Inflammatory macrophage treated with lipopolysaccharide for 1 hour (primary cell): ENCODE measurements around the gene SPP2.

Experiments used
- DNase-seq, 2 donors: peaks; one replicate each; pipeline ENCODE4 v3.0.0-alpha.2; 2020 to 2022

The SPP2 gene

DNA sequence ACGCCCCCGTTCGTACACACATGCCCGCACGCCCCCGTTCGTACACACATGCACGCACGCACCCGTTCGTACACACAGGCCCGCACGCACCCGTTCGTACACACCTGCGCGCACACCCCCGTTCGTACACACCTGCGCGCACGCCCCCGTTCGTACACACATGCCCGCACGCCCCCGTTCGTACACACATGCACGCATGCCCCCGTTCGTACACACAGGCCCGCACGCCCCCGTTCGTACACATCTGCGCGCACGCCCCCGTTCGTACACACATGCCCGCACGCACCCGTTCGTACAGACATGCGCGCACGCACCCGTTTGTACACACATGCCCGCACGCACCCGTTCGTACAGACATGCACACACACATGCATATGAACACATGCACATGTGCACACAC is 45.7 kb downstream of the SPP2 start:
- DNase-seq: no peak

DNA sequence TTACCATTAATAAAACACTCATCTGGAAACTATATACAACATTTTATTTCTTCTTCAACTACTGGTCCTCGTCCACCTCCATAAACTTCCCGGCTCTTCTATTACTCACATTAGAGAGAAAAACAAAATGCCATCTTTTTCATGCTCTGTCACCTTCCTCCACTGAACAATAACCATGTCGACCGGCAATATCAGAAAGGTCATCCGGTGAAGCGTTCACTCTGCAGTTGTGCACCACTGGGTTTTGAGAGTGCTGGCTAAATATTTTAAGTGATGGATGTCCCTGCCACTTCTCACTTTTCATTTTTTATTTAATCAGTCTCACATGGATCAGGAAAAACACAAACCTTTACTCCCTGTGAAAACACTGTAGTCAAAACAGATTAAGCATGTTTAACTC is 48.2 kb downstream of the SPP2 start:
- no peak for DNase-seq

DNA sequence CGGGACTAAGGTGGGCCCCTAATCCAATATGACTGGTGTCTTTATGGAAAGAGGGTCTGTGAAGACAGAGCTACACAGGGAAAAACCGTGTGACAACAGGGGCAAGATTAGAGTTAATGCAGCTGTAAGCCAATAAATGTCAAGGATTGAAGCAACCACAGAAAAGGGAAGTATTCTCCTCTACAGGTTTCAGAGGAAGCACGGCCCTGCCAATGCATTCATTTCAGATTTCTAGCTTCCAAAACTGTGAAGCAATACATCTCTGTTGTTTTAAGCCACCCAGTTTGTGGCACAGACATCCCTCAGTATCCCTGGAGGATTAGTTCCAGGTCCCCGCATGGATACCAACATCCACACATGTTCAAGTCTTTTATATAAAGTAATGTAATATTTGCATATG is 48.8 kb downstream of the SPP2 start:
- peak in 1 of 2 donors; percentile 1 for DNase-seq

DNA sequence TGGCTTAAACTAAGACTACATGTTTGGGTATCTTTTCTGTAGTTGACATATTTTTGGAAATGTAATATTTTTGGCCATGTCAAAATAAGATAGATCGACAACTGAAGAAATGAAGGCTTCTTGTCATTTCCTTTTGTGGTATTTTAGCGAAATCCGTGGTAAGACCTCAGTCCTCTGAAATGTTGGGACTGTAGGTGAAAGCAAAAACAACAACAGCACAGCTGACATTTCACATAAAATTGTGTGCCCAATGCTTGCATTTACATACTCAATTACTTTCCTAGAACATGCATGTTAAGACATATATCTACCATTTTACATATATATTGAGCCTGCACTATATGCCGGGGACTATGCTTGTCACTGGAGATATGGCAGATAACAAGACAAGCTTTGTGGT is 50.2 kb downstream of the SPP2 start:
- DNase-seq: no peak

DNA sequence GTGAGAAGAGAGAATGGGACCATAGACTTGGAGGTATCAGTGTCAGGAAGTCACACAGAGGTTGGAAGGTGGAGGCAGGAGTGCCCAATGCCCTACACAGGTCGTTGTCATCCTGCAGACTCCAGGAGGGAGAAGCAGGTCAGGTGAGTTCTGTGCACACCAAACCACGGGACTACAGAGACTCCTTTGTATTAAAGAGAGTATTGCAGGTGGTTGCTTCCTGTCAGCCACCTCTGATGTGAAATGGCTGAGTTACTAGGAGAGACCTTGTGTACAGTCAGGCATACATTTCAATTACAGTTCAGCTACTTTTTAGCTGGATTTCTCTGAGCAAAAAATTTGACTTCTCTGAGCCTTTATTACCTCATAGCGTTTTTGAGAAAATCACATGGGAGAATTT is 51.6 kb downstream of the SPP2 start:
- no peak for DNase-seq

DNA sequence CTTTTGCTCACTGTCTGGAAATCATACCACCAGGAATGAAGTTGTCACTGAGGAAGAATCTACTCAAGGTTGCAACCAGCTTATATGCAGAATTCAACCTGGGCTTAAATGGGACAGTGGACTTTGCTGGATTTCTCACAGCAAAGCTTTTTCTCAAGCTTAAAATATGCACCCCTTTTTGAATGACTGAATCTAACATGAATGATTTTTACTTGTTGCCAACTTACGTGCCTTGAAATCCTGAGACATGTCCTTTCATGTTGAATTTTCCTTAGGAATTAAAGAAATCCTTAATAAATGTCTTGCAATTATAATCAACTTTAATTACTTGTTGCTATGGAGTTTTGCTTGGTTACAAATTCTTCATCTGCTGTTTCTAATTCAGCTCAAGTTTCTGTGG is 57.4 kb downstream of the SPP2 start:
- no peak for DNase-seq

DNA sequence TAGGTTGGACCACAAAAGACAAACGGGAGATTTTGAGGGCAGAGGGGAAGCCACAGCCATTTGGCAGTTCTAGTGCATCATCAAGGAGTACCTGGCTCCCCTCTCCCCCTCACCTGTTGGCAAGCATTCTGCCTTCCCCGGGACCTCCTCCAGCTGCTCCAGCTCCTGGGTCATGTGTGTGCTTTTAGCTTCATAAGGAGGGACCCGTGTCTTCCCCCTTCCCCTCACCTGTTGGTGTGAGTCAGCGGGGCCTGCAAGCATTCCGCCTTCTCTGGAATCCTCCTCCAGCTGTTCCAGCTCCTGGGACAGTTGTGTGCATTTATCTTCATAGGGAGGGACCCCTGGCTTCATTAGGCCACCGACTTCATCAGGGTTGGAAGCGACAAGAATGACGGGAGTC is 58.8 kb downstream of the SPP2 start:
- DNase-seq: no peak

DNA sequence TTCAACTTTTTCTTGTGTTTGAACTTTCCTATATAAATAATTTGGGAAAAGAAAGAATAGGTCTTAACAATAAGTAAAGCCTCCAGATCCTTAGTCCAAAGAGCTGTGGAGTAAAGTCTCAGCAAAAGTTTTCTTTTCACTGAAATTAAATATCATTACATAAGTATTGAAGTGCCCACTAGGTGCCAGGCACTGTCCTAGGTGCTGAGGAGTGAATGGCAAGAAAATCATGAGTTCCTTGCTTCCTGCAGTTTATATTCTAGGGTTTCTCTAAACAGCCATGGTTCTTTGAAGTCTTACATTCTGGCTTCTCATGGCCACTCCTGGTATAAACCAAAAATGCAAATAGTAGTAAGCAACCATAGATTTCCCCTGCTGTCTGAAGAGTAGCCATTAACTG is 59.7 kb downstream of the SPP2 start:
- DNase-seq: no peak

DNA sequence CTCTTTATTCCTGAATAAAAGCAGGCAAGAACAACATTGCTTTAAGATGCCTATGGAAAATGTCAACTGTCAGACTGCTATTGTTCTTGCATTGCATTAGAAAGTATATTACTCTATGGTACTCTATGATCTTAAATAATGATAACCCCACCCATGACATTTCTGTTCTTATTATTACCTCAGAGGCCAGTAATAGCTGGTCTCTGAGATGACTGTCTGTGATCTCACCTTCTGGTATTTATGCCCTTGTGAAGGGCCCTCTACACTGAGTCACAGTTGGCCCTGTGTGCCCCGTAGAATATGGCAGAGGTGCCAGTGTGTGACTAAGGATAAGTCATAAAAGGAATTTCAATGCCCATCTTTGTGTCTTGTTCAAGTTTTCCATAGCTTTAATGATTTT is 61.0 kb downstream of the SPP2 start:
- DNase-seq: no peak

DNA sequence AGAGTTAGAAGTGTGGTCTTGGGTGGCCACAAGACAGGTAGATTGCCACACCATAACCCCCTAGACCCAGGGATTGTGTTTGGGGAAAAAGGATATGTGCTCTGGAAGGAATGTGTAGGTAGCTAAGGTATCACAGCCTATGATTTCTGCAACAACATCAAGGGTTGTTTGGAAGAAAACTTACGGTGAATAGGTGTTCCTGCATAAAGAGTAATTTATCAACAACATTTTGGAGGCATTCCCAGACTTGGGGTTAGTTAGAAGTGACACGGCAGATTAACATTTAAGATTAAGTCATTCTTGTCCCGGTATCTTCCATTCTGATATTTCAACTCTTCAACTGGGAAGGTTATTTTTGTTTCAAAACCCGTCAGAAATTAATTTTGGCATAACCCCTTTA is 65.5 kb downstream of the SPP2 start:
- DNase-seq: no peak

DNA sequence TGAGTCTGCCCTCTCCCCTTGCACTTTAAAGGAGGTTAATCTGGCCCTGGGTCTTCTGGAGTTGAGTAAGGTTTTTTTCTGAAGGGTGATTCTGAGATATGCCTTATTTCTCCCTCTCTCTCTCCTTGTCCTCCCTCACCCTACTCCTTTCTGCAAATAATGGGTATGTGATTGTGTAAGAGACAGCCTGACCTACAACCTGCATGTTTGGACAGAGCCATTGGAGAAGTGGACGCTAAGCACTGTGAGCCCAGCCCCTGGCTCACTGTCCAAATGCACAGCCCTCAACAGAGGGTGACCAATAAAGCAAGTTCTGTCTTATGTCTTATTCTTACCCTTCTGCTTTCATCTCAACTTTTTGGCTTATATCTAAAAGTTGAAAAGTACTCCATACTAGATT is 71.5 kb downstream of the SPP2 start:
- no peak for DNase-seq

DNA sequence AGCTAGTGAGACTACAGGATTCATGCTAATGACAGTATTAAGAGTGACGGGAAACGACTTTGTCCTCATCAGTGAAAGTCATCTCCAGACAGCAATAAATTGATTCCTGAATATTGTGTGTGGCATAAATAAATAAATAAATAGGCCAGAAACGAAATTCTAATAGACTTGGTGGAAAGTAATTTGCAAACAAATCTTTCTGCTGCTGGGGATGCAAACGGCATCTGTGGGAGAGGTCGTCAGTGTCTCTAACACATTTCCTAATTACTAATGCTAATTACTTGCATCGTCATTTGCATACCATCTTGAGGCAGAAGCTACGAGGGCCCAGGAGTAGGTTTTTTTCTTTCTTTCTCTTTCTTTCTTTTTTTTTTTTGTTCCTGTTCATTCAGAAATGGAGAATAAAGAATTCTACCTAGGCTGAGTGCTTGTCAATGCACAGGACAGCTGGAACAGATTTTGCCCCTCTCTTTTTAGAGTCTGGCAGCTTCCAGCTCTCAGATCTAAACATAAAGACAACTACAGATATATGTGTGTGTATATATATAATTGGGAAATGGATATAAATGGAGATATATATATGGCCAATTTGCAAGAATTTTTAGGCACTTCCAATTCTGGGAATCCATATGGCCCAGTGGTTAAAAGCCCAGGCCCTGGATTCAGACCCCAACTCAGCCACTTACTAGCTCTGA is 75.1 kb downstream of the SPP2 start:
- no peak for DNase-seq

DNA sequence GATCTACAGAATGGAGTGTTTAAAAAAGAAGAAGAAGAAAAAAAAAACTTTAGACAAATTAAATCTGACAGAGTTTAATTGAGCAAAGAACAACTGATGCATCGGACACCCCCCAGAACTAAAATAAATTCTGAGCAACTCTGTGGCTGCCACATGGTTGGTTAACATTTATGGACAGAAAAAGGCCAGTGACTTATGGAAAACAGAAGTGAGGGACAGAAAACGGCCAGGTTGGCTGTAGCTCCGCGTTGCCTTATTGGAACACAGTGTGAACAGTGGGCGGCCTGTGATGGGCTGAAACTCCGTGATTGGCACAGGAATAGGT is 75.6 kb downstream of the SPP2 start:
- no peak for DNase-seq
